HG03354 (cell line): Measurements from ENCODE around the gene HMX1.

ENCODE experiments used
- ATAC-seq: cut with Tn5 transposase; IDR thresholded peaks from one replicate; pipeline ENCODE4 v1.9.1; 2021; ENCODE audit warnings: mild to moderate bottlenecking; ENCODE audit not compliant: unreplicated experiment, poor library complexity, severe bottlenecking

HMX1 gene

GRCh38 chr4:8860096-8860891 lies 11.3 kb downstream of the HMX1 start:
- no peak for ATAC-seq

DNA sequence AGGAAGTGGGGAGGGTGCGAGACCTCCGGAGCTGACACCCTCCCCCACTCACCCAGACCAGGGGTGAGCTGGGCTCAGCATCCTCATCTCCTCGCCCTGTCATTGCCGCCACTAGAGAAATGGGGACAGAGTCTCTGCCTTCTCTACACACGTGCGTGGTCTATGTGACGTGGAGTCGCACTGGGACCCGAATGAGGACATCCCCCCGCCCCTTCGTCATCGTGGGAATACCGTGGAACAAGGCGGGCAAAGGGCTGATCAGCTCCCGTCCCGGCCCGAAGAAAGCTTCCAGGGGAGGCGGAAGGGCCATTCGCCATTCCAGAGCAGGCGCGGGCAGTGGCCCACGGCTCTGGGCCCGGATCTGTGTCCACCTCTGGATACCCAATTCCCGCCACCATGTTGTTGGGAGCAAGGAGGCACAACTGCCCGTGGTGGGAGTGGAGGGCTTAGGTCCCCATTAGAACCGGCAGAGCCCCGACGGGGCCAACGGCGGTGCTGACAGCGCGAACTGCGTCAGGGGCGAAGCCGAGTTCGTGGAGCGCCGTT lies 12.0 kb downstream of the HMX1 start:
- no peak for ATAC-seq

DNA sequence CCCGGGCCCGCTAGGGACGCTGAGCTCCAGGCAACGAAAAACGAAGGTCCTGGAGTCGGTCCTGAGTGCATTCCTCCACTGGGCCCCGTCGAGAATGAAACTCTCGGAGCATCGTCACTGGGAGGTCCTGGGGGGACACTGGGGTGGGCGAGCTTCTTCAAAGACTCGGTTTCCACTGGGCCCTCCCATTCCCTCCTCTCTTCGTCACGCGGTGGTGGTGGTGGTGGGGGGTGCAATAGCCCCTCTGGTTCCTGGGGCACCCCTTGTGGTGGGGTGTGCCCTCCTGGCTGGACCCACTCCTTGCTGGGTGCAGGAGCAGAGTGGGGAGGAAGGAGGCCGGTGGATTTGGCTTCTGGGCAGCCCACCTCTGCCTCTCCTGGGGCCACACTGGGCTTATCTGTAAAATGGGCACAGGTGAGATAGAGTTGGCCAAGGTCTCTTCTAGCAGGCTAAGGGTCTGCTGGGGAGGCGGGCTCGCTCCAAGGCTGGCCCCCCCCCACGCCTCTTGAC lies 12.9 kb downstream of the HMX1 start:
- ATAC-seq, result no peak

GRCh38 chr4:8857766-8858700 lies 13.6 kb downstream of the HMX1 start:
- ATAC-seq, result no peak

DNA sequence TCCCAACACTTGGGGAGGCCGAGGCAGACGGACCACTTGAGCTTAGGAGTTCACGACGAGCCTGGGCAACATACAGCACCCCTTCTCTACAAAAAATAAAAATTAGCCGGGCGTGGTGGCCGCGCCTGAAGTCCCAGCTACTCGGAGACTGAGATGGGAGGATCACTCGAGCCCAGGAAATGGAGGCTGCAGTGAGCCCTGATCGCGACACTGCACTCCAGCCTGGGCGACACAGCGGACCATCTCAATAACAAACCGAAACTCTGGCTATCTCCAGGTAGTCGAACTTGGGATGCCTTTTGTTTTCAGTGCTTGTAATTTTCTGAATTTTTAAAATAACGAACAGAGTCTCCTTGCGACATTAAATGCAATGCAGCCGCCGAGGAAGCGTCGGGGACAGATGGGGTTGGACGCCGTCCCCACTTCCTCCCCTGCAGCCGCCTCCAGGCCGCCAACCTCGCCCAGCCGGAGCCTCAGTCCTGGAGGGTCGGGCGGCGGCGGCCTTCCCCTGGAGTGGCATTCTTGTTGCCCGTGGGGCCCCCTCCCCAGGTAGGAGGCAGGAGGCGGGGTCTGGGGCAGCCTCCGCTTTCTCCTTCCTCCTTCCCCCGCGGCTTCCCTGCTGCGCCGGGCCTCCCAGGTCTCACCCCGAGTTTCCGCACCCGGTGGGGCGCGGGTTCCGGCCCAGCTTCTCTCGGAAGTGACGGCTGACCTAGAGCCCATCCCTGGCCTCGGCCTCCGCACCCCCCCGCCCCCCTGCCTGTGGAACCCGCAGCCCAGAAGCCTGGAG lies 14.6 kb downstream of the HMX1 start:
- ATAC-seq, result no peak

GRCh38 chr4:8855818-8856245 lies 15.8 kb downstream of the HMX1 start:
- no peak for ATAC-seq

DNA sequence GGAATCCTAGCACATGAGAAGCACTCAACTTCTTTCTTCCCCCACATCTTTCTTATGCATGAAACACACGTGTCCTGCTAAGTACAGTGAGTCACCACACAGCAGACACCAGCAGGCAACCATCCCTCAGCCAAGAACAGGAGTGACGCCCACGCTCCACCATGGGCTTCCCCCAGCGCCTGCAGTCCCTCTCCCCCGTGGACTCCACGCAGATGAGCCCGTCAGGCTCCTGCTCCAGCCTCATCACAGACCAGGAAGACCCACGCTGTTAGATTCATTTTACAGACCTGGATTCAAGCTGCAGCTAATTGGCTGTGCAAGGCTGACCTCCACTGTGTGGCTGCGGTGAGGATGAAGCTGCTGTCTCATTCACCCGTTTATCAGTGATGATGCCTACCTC lies 16.7 kb downstream of the HMX1 start:
- no peak for ATAC-seq

DNA sequence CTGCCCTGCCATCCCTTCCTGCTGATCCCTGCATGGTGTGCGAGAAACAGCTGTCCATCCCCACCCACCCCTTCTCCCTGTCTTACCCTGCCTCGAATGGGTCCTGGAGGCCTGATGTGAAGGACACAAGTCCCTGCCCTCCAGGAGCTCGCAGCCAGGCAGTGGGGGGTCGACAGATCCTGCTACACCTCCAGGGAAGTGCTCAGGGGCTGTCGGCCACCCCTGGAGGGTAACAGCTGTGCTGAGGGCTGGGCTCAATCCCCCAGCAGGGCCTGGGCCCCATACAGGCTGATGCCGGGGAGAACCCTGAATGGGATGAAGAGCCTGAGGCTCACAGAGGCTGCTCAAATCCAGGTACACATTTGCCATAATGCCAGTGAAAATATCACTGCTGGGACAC lies 17.6 kb downstream of the HMX1 start:
- ATAC-seq, result no peak

DNA sequence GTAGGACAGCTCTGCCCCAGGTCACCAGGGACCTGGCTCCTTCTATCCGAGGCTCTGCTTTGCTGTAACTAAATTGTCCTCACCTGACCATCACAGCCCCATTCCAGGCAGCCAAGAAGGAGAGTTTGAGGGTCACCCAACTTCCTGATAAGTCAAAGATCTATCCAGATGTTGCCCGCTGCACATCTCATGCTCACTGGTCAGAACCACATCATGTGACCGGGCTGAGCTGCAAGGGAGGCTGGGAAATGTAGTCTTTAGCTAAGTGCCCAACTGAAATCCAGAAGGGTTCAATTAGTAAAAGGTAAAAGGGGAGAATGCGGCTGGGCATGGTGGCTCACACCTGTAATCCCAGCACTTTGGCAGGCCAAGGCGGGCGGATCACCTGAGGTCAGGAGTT lies 18.4 kb downstream of the HMX1 start:
- ATAC-seq, result no peak

- ATAC-seq, result no peak
Observed at GRCh38 chr4:8852118-8852704, 19.4 kb downstream of the HMX1 start.

- ATAC-seq, result no peak
Observed at GRCh38 chr4:8851321-8852117, 20.1 kb downstream of the HMX1 start.

DNA sequence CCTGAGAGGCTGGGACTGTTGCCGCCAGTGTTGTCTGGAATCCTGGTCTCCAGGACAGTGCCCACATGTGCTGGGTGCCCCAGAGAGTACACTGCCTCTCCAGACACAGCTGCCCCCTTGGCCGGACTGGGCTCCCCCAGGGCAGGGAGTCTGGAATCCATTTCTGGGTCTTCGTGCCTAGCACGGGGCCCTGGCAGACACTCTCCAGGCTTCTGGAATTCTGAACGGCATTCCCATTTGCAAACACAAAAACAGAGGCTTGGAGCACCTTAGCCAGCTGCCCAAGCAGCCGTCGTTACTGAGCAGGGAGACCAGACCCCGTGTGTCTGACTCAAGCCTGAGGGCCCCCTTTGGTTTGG lies 20.8 kb downstream of the HMX1 start:
- no peak for ATAC-seq

GRCh38 chr4:8850074-8850829 lies 21.4 kb downstream of the HMX1 start:
- no peak for ATAC-seq

GRCh38 chr4:8849266-8850073 lies 22.2 kb downstream of the HMX1 start:
- ATAC-seq, result no peak

- ATAC-seq, result no peak
Observed at GRCh38 chr4:8848507-8849265, 23.0 kb downstream of the HMX1 start.

DNA sequence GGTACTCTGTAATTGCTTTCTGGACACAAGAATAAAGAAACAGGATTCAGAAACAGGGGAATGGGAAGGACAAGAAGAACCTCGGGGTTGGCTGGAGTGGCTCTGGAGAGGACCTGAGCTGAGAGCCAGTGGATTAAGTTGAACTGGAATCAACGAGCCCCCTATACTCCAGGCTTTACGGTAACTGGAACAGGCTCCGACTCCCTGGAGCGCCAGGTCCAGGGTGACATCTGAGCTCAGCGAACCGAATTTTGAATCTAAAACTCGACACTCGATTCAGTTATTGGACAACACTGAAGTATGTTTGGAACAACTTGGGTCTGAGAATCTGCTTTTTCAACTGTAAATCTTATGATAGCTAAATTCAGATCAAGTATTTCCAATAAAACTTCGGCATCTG lies 23.9 kb downstream of the HMX1 start:
- ATAC-seq, result no peak
